Heart left ventricle (tissue), 16 donors: ENCODE results near the gene YBX2. TPM values are rescaled to one million over a fixed set of nuclear protein-coding genes. Genes with fewer than 3 reads are reported as not detected.
"Not testable (repeated sequence)": the region's sequence is repeated elsewhere in the genome, so short reads cannot be mapped to it uniquely, and the experiment has no call there.

ENCODE experiments used
- ATAC-seq, 4 donors: fragments of 200-7000 bp; cut with Tn5 transposase; one replicate each; pipeline ENCODE4 v1.9.1; 2020 to 2022; ENCODE audit warnings: moderate library complexity in 4 of 4, mild to moderate bottlenecking in 3 of 4, moderate number of reproducible peaks in 1 of 4
- DNase-seq, 5 donors: peaks; one replicate each; pipeline ENCODE4 v3.0.0-alpha.2; 2020
- H3K27ac ChIP-seq, 12 donors: fragments of 200-600 bp; sonication (generic) in 4 of 12; one replicate each; pipeline versions ENCODE4 v1.5.0 to v1.8.0; 2016 to 2022; ENCODE audit warnings: mild to moderate bottlenecking in 2 of 12
- H3K27me3 ChIP-seq, 9 donors: fragments of 200-600 bp; sonication (generic) in 2 of 9; one replicate each; pipeline versions ENCODE4 v1.5.1 to v1.8.0; 2016 to 2022; ENCODE audit warnings: mild to moderate bottlenecking in 3 of 9
- H3K36me3 ChIP-seq, 9 donors: fragments of 200-600 bp; sonication (generic) in 2 of 9; one replicate each; pipeline versions ENCODE4 v1.5.0 to v1.8.0; 2018 to 2022; ENCODE audit warnings: mild to moderate bottlenecking in 2 of 9
- H3K4me1 ChIP-seq, 12 donors: fragments of 200-600 bp; sonication (generic) in 4 of 12; one replicate each; pipeline versions ENCODE4 v1.5.0 to v1.8.0; 2016 to 2022; ENCODE audit warnings: mild to moderate bottlenecking in 3 of 12
- H3K4me3 ChIP-seq, 12 donors: fragments of 200-600 bp; sonication (generic) in 4 of 12; one replicate each; pipeline versions ENCODE4 v1.5.0 to v1.8.0; 2017 to 2022; ENCODE audit warnings: mild to moderate bottlenecking in 9 of 12, moderate library complexity in 4 of 12
- H3K9me3 ChIP-seq, 12 donors: fragments of 200-600 bp; sonication (generic) in 4 of 12; one replicate each; pipeline versions ENCODE4 v1.5.0 to v1.8.0; 2016 to 2022; ENCODE audit warnings: mild to moderate bottlenecking in 1 of 12
- POLR2A ChIP-seq, 2 donors: fragments of 450-650 bp; IDR thresholded peaks; one replicate each; pipeline ENCODE4 v1.6.1; 2017; ENCODE audit warnings: antibody characterized with exemption in 2 of 2, mild to moderate bottlenecking in 2 of 2, moderate library complexity in 2 of 2
- WGBS, 4 donors: extraction: QIAGEN DNeasy Blood & Tissue Kit in 2 of 4; methylation state at CpG; one replicate each; pipeline versions ENCODE4 v1.1.5 to v1.1.7; 2013 to 2018; 5-methylcytosine and 5-hydroxymethylcytosine counted together
- intact Hi-C, 10 donors: fragments of 100-400 bp; cut with DNase I; formaldehyde crosslinking; loops; one replicate each; pipeline versions ENCODE4 v1.11.1 to v1.14.2; 2022
- long read RNA-seq, 3 donors: library from polyadenylated mRNA; unstranded; transcript quantifications; one replicate each; pipeline ENCODE4 v2.0.0, GENCODE V29; 2020 to 2021
- polyA plus RNA-seq, 2 donors: library from polyadenylated mRNA; stranded (reverse); fragments of 200-250 nt; gene quantifications; one replicate each; pipeline ENCODE4 v1.2.3, GENCODE V29; 2013
- total RNA-seq, 9 donors: library from RNA; depleted of rRNA in 2 of 9; stranded (reverse); fragments of >200 nt in 2 of 9; fragmentation: NEBNext Ultra II Directional in 3 of 9; extraction: Animal tissue kit (Norgen Biotek cat#: 25700) in 3 of 9; gene quantifications; one replicate each; pipeline versions ENCODE4 v1.1.0 to v1.2.4, GENCODE V29; 2016 to 2023
- TF ChIP-seq, protein P1 (sequence below), 12 donors: fragments of 200-600 bp; sonication (generic) in 4 of 12; IDR thresholded peaks; one replicate each; pipeline versions ENCODE4 v1.5.0 to v1.8.0; 2018 to 2022; ENCODE audit warnings: antibody characterized with exemption in 12 of 12, mild to moderate bottlenecking in 5 of 12
- donor health status: ischemic (EF 13 %, LVEDD 7.1; RV severe dilation, severe dysfunction).
- donor health status: healthy with polysubstance abuse.
- donor health status: DM: no; HTN: yes; CAD: no.
- donor health status: DM: no; HTN: no; CAD: no.
- donor health status: ischemic (EF 25% LVEDD 6.9; RV normal size, moderate dysfunction).
- donor health status: ischemic (EF 25% LVEDD 5.7; RV mildly dilated, moderate dysfunction).
- donor health status: healthy.
- donor health status: DM: yes; HTN: yes; CAD: no.
- donor health status: ischemic (EF 35%, LVEDD 5.7; RV mildly dilated, moderate dysfunction).
- donor health status: nonischemic (EF 11% LVEDD 7.7; RV severe dilation, severe dysfunction).
- donor health status: DM: yes; HTN: yes; CAD: no.
- donor health status: PGD.
- donor health status: ischemic (EF 29% LVEDD 5.4; RV normal size, mild dysfunction).
- donor health status: nonischemic (EF 23%, LVEDD 6.1; RV moderate dilation, normal function).

Gene YBX2
- 1 to 10 TPM in 1 of 9 donors, under 1 TPM in 8; 0.32 to 1.6 (median 0.56) TPM for total RNA-seq
- 1 to 10 TPM in 1 of 2 donors, under 1 TPM in 1; 0.43 to 2.0 TPM for polyA plus RNA-seq
- long read RNA-seq, donor 1 = 0 reads
- long read RNA-seq, donor 2, partial matches to known transcripts = 0 of 122 reads
- long read RNA-seq, donor 2, other reads (novel, unspliced or antisense) = 122 of 122 reads
- long read RNA-seq, donor 3, partial matches to known transcripts = 0 of 1 reads
- long read RNA-seq, donor 3, other reads (novel, unspliced or antisense) = 1 of 1 reads

DNA sequence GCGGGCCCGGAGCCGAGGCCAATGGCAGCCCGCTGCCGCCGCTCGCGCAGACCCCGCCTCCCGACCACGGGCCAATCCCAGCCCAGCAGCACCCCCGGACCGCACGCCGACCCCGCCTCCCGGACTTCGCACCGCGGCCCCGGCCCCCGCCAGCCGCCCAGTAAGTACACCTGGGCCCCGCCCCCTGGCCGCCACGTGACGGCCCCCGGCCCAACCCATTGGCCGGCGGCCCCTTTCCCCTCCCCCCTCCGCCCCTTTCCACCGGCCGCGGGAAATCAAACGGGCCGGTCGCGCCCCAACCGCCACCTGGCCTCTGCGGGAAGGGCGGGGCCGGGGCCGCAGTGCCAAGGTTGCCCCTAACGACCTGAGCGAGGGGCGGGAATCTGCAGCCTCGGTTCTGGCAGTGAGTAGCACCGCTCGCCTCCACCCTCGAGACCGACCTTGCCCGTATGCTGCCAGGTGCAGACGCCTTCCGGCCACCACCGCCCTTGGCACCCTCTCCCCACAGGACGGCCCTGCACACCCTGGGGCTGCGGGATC is at the start of gene YBX2:
YBX2 (minus strand) TSS at position 26 of the 540 bp plus-strand sequence. CDS start 139 bp downstream, outside the sequence.
- intact Hi-C loops = loop anchor here in 2 of 10 donors (5.0 to 10.0 kb wide), 2 partner anchors 247 to 250 kb away; partner anchors contain the start of gene SLC16A11 (in 1 of the 2)
- no peak for TF ChIP-seq POLR2A (IDR thresholded peaks at IDR 0.05)
- TF ChIP-seq, protein P1, sequence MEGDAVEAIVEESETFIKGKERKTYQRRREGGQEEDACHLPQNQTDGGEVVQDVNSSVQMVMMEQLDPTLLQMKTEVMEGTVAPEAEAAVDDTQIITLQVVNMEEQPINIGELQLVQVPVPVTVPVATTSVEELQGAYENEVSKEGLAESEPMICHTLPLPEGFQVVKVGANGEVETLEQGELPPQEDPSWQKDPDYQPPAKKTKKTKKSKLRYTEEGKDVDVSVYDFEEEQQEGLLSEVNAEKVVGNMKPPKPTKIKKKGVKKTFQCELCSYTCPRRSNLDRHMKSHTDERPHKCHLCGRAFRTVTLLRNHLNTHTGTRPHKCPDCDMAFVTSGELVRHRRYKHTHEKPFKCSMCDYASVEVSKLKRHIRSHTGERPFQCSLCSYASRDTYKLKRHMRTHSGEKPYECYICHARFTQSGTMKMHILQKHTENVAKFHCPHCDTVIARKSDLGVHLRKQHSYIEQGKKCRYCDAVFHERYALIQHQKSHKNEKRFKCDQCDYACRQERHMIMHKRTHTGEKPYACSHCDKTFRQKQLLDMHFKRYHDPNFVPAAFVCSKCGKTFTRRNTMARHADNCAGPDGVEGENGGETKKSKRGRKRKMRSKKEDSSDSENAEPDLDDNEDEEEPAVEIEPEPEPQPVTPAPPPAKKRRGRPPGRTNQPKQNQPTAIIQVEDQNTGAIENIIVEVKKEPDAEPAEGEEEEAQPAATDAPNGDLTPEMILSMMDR (IDR thresholded peaks at IDR 0.05) = no peak
- peaks cover 0 to 57% (median 29%) of the 10 kb centered on the region in 9 donors for H3K27me3 ChIP-seq
- WGBS, 4 donors = 2 to 13% (median 4%) methylated on average over 11 to 57 of the region's 57 CpGs
- H3K36me3 ChIP-seq = no peaks in the 10 kb centered on the region
- DNase-seq (peak; percentile 72 to 86 (median 81)), ATAC-seq (peak in 3 of 4 donors; percentile 17 to 44 (median 28))
- peak within 1 kb of the TSS in 11 of 12 donors; percentile 1 to 41 (median 30) for H3K4me3 ChIP-seq
- peak within 1 kb of the TSS in 6 of 12 donors; percentile 50 to 85 (median 78) for H3K27ac ChIP-seq
- peaks cover 2 to 71% (median 45%) of the 10 kb centered on the region in 12 donors for H3K4me1 ChIP-seq
- H3K9me3 ChIP-seq = no peaks in the 10 kb centered on the region

DNA sequence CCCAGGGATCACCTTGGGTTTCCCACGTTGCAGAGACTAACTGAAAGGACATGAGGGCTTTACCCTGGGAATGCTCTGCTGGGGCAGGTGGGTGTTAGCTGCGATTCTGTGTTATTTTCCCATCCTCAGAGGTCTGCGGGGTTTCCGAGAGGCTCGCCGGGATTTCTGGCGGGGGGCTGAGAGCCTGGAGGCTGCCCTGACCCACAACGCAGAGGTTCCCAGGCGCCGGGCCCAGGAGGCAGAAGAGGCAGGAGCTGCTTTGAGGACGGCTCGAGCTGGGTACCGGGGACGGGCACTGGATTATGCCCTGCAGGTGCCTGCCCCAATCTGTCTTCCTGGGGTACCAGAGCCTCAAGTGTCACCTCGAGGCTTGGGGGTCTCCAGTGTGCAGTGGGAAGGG is 48.8 kb upstream of the YBX2 start:
- H3K4me3 ChIP-seq = no peak overlapping the region
- no peaks in the 10 kb centered on the region for H3K9me3 ChIP-seq
- peaks cover 0 to 6% (median 0%) of the 10 kb centered on the region in 12 donors for H3K4me1 ChIP-seq
- H3K27me3 ChIP-seq = peaks cover 0 to 32% (median 0%) of the 10 kb centered on the region in 9 donors
- ATAC-seq (no peak), DNase-seq (no peak)
- 73 to 76% (median 74%) methylated on average over 15 of the region's 15 CpGs for WGBS, 4 donors
- peaks cover 0 to 8% (median 0%) of the 10 kb centered on the region in 9 donors for H3K36me3 ChIP-seq
- H3K27ac ChIP-seq = no peak overlapping the region
- TF ChIP-seq POLR2A (IDR thresholded peaks at IDR 0.05) = no peak
- TF ChIP-seq, protein P1 (IDR thresholded peaks at IDR 0.05) = no peak
- intact Hi-C loops = loop anchor here in 3 of 10 donors (10.0 kb wide), 2 partner anchors 58 to 68 kb away; partner anchors contain the start of gene SLC2A4 (in 2 of the 3)

DNA sequence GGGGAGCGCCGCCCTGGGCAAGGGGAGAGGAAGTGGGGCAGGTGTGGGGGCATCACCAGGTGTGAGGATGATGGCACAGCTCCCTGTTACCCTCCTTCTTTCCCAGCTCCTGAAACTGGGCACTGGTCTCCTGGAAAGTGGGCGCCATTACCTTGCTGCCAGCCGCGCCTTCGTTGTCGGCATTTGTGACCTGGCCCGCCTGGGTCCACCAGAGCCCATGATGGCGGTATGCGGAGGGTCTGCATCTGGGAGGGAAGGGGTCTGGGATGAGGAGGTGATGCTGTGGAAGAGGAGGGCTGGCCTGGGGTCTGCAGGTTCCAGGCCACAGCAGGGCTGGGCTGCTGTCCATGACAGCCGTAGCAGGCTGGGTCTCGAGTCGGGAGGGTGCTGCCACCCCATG is 47.4 kb upstream of the YBX2 start:
- Histone ChIP-seq H3K27ac (no peak overlapping the region), H3K27me3 (peaks cover 0 to 36% (median 0%) of the 10 kb centered on the region in 9 donors), H3K4me3 (no peak overlapping the region), H3K9me3 (no peaks in the 10 kb centered on the region), H3K36me3 (peaks cover 0 to 2% (median 0%) of the 10 kb centered on the region in 9 donors), H3K4me1 (peaks cover 0 to 13% (median 0%) of the 10 kb centered on the region in 12 donors)
- ATAC-seq (no peak), DNase-seq (no peak)
- intact Hi-C loops = loop anchor here in 3 of 10 donors (10.0 kb wide), 2 partner anchors 57 to 67 kb away; partner anchors contain the start of gene SLC2A4 (in 2 of the 3)
- TF ChIP-seq POLR2A (IDR thresholded peaks at IDR 0.05) = no peak
- TF ChIP-seq, protein P1 (IDR thresholded peaks at IDR 0.05) = no peak
- 91 to 97% (median 93%) methylated on average over 8 to 13 of the region's 13 CpGs for WGBS, 4 donors

DNA sequence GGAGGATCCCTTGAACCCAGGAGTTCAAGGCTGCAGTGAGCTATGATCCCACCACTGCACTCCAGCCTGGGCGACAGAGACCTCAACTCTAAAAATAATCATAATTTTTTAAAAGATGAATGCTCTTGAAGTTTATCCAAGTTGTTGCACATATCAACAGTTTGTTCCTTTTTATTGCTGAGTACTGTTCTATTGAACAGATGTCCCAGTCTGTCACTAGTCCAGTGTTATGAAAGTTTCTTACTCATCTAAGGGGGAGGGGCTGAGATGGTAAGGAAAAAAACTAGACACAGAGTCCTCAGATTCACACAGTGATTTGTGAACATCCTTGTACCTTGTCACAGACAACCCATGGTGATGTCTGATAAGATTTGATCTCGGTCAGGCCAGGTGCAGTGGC is 45.7 kb upstream of the YBX2 start:
- H3K27me3 ChIP-seq = peaks cover 0 to 53% (median 6%) of the 10 kb centered on the region in 9 donors
- intact Hi-C loops = loop anchor here in 3 of 10 donors (10.0 kb wide), 2 partner anchors 55 to 65 kb away; partner anchors contain the start of gene SLC2A4 (in 2 of the 3)

DNA sequence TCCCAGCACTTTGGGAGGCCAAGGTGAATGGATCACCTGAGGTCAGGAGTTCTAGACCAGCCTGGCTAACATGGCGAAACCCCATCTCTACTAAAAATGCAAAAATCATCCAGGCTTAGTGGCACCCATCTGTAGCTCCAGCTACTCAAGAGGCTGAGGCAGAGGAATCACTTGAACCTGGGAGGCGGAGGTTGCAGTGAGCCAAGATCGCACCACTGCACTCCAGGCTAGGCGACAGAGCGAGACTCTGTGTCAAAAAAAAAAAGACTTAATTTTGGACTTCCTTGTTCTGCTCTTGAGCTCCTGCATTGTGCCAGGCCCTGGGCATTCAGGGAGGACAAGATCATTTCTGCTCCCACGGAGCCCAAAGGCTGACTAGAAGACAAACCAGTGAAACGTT is 43.2 kb upstream of the YBX2 start:
- Histone ChIP-seq H3K27ac (peak overlapping the region in 1 of 12 donors; percentile 82), H3K4me1 (peaks cover 0 to 24% (median 0%) of the 10 kb centered on the region in 12 donors), H3K27me3 (peaks cover 0 to 67% (median 6%) of the 10 kb centered on the region in 9 donors), H3K4me3 (peak overlapping the region in 1 of 12 donors; percentile 63)
- 77 to 87% (median 82%) methylated on average over 7 of the region's 7 CpGs for WGBS, 4 donors
- intact Hi-C loops, DNase-seq, H3K36me3 ChIP-seq, H3K9me3 ChIP-seq, ATAC-seq: not testable (repeated sequence)

More for the DNA sequence above, 45.7 kb upstream of the YBX2 start:
- Histone ChIP-seq H3K4me3 (no peak overlapping the region), H3K36me3 (no peaks in the 10 kb centered on the region), H3K9me3 (no peaks in the 10 kb centered on the region), H3K4me1 (peaks cover 0 to 24% (median 0%) of the 10 kb centered on the region in 12 donors), H3K27ac (no peak overlapping the region)
- DNase-seq (no peak), ATAC-seq (no peak)
- TF ChIP-seq POLR2A (IDR thresholded peaks at IDR 0.05) = no peak
- TF ChIP-seq, protein P1 (IDR thresholded peaks at IDR 0.05) = no peak
- WGBS, 4 donors = 69 to 84% (median 77%) methylated on average over 2 of the region's 2 CpGs
